Measurements from ENCODE around the gene CXCR4.
"Not testable (repeated sequence)": the region's sequence is repeated elsewhere in the genome, so short reads cannot be mapped to it uniquely, and the experiment has no call there.

CXCR4 gene

DNA sequence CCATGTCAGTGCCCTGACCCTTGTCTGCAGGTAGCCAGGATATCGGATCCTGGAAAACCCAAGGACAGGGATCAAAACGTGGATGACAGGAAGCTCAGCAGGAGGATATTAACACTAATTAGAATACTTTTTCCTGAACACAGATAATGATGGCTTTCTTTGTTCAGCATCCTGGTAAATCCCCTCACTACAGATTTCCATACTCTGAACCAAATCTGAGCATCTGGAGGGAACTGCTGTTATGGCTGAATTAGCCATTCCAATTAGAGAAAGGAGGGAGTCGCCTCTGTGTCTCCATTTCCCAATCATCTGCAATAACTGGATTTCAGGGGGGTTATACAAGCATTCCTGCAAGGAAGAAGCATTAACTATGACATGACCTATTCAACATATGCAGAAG is 24.4 kb downstream of the CXCR4 start:
- H3K27ac ChIP-seq (ENCODE audit: low read length): no peak overlapping the region
- H3K9me3 ChIP-seq (ENCODE audit: insufficient read depth, low read length): no peaks in the 10 kb centered on the region
- no peak overlapping the region for H2AFZ ChIP-seq (ENCODE audit: low read depth, low read length)
- no peaks in the 10 kb centered on the region for H4K20me1 ChIP-seq (ENCODE audit: insufficient read depth, low read length)
- no peaks in the 10 kb centered on the region for H3K79me2 ChIP-seq (ENCODE audit: low read length)
- H3K9ac ChIP-seq (ENCODE audit: low read length): no peak overlapping the region
- H3K4me1 ChIP-seq (ENCODE audit: low read length): peaks cover 27% of the 10 kb centered on the region
- no peak overlapping the region for H3K4me3 ChIP-seq (ENCODE audit: low read length)
- TF ChIP-seq, protein P1, sequence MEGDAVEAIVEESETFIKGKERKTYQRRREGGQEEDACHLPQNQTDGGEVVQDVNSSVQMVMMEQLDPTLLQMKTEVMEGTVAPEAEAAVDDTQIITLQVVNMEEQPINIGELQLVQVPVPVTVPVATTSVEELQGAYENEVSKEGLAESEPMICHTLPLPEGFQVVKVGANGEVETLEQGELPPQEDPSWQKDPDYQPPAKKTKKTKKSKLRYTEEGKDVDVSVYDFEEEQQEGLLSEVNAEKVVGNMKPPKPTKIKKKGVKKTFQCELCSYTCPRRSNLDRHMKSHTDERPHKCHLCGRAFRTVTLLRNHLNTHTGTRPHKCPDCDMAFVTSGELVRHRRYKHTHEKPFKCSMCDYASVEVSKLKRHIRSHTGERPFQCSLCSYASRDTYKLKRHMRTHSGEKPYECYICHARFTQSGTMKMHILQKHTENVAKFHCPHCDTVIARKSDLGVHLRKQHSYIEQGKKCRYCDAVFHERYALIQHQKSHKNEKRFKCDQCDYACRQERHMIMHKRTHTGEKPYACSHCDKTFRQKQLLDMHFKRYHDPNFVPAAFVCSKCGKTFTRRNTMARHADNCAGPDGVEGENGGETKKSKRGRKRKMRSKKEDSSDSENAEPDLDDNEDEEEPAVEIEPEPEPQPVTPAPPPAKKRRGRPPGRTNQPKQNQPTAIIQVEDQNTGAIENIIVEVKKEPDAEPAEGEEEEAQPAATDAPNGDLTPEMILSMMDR (IDR thresholded peaks at IDR 0.05; ENCODE audit: low read depth, low read length): no peak
- no peak for TF ChIP-seq EZH2phosphoT487 (IDR thresholded peaks at IDR 0.05; ENCODE audit: low read depth)
- peaks cover 22% of the 10 kb centered on the region for H3K27me3 ChIP-seq (ENCODE audit: low read depth, low read length)
- no peaks in the 10 kb centered on the region for H3K36me3 ChIP-seq (replicated peaks; ENCODE audit: low read depth, low read length)
- no peak overlapping the region for H3K4me2 ChIP-seq (ENCODE audit: low read length)

DNA sequence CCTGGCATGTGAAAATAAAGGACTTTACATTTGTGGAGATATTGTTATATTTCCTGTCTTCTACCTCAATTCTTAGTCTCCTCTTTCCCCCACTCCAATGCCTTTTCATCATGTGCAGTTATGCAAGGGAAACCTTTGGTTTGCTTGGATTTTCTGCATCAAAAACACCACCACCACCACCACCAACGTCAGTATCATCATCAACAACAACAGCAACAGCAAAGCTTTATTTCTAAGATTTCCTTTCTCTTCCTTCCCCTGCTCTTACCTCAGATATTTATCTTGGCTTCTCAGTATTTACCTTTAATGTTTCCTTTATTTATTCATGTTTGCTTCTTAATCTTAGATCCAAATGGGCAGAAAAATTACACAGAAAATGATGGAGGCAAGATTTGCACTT is 26.1 kb downstream of the CXCR4 start:
- peaks cover 18% of the 10 kb centered on the region for H3K4me1 ChIP-seq (ENCODE audit: low read length)
- H3K79me2 ChIP-seq (ENCODE audit: low read length): no peaks in the 10 kb centered on the region
- no peak for TF ChIP-seq EZH2phosphoT487 (IDR thresholded peaks at IDR 0.05; ENCODE audit: low read depth)
- TF ChIP-seq, protein P1 (IDR thresholded peaks at IDR 0.05; ENCODE audit: low read depth, low read length): no peak
- no peak overlapping the region for H3K27ac ChIP-seq (ENCODE audit: low read length)
- H3K4me2 ChIP-seq (ENCODE audit: low read length): no peak overlapping the region
- H2AFZ ChIP-seq (ENCODE audit: low read depth, low read length): no peak overlapping the region
- H3K9me3 ChIP-seq (ENCODE audit: insufficient read depth, low read length): no peaks in the 10 kb centered on the region
- H3K4me3 ChIP-seq (ENCODE audit: low read length): no peak overlapping the region
- H4K20me1 ChIP-seq (ENCODE audit: insufficient read depth, low read length): no peaks in the 10 kb centered on the region
- no peak overlapping the region for H3K9ac ChIP-seq (ENCODE audit: low read length)
- H3K36me3 ChIP-seq (replicated peaks; ENCODE audit: low read depth, low read length): no peaks in the 10 kb centered on the region
- H3K27me3 ChIP-seq (ENCODE audit: low read depth, low read length): peaks cover 22% of the 10 kb centered on the region

DNA sequence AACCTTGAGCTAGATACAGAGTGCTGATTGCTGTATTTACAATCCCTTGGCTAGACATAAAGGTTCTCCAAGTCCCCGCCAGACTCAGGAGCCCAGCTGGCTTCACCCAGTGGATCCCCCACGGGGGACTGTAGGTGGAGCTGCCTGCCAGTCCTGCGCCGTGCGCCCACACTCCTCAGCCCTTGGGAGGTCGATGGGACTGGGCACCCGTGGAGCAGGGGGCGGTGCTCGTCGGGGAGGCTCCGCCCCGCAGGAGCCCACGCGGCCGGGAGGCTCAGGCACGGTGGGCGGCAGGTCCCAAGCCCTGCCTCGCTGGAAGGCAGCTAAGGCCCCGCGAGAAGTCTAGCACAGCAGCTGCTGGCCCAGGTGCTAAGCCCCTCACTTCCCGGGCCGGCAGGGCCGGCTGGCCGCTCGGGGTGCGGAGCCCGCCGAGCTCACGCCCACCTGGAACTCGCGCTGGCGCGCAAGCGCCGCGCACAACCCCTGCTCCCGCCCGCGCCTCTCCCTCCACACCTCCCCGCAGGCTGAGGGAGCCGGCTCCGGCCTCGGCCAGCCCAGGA is 30.0 kb downstream of the CXCR4 start:
- H3K9ac ChIP-seq (ENCODE audit: low read length); H3K9me3 ChIP-seq (ENCODE audit: insufficient read depth, low read length); H3K4me2 ChIP-seq (ENCODE audit: low read length); H3K79me2 ChIP-seq (ENCODE audit: low read length); H2AFZ ChIP-seq (ENCODE audit: low read depth, low read length); H3K27ac ChIP-seq (ENCODE audit: low read length); H3K4me1 ChIP-seq (ENCODE audit: low read length); H3K4me3 ChIP-seq (ENCODE audit: low read length); H3K36me3 ChIP-seq (replicated peaks; ENCODE audit: low read depth, low read length); H4K20me1 ChIP-seq (ENCODE audit: insufficient read depth, low read length): not testable (repeated sequence)
- peaks cover 11% of the 10 kb centered on the region for H3K27me3 ChIP-seq (ENCODE audit: low read depth, low read length)

DNA sequence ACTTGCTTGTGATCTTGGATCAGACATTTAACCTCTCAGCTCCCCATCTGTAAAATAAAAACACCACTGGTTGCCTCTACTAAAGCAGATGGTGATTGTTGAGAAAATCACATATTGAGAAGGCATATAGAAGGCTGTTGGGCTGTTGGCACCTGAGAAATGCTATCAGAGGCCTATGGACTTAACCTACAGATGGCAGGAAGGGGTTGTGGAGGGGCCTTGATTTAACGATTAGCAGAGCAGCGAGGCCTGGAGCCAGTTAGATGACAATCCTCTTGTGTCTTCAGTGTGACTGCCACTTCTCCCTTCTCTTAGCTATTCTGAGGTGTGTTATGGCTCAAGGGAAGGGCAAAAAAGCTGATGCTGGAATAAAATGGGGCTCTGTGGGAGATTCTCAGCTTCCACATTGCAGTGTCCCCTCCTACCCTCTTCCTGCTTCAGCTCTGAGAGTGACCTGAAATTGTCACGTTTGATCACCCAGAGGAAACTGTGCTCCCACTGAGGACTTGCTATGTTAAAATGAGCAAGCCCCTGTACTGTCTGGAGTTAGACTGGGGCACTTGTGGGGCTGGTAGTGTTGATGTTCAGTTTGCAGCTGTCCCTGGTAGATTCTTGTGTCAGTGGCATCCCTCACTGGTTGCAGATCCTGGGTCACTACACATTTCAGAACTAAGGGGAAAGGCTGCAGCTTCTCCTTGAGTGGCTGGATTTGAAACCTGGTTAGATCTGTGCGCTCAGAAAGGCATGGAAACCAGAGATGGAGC is 31.5 kb downstream of the CXCR4 start:
- no peak overlapping the region for H3K27ac ChIP-seq (ENCODE audit: low read length)
- H3K4me2 ChIP-seq (ENCODE audit: low read length): no peak overlapping the region
- no peaks in the 10 kb centered on the region for H3K9me3 ChIP-seq (ENCODE audit: insufficient read depth, low read length)
- H3K4me3 ChIP-seq (ENCODE audit: low read length): no peak overlapping the region
- H3K79me2 ChIP-seq (ENCODE audit: low read length): no peaks in the 10 kb centered on the region
- no peak for TF ChIP-seq EZH2phosphoT487 (IDR thresholded peaks at IDR 0.05; ENCODE audit: low read depth)
- TF ChIP-seq, protein P1 (IDR thresholded peaks at IDR 0.05; ENCODE audit: low read depth, low read length): no peak
- no peak overlapping the region for H3K9ac ChIP-seq (ENCODE audit: low read length)
- H3K36me3 ChIP-seq (replicated peaks; ENCODE audit: low read depth, low read length): no peaks in the 10 kb centered on the region
- no peaks in the 10 kb centered on the region for H3K4me1 ChIP-seq (ENCODE audit: low read length)
- no peaks in the 10 kb centered on the region for H4K20me1 ChIP-seq (ENCODE audit: insufficient read depth, low read length)
- H3K27me3 ChIP-seq (ENCODE audit: low read depth, low read length): no peaks in the 10 kb centered on the region
- no peak overlapping the region for H2AFZ ChIP-seq (ENCODE audit: low read depth, low read length)

Data from OCI-LY3 (cell line).